SK-N-MC (cell line): ENCODE results near the gene CLASP1.

Experiments
- EZH2 ChIP-seq: fragments of 200-600 bp; sonication (generic); IDR thresholded peaks from one replicate; pipeline ENCODE4 v1.6.1; 2017; ENCODE audit warnings: antibody characterized with exemption
- FOXP2 ChIP-seq: optimal IDR thresholded peaks from 2 replicates; pipeline ENCODE3; 2011; ENCODE audit warnings: mild to moderate bottlenecking, moderate library complexity; ENCODE audit not compliant: insufficient read depth; ENCODE audit errors: extremely low read length, control extremely low read depth

GRCh38 chr2:121476684-121477083 lies 172.6 kb downstream of the CLASP1 start:
- no peak for TF ChIP-seq FOXP2
- TF ChIP-seq EZH2: no peak
